Endodermal cell (in vitro differentiated cells): ENCODE results near the gene MAP4K4. TPM values are rescaled to one million over a fixed set of nuclear protein-coding genes. Genes with fewer than 3 reads are reported as not detected.

Source experiments
- DNase-seq: peaks from one replicate; pipeline ENCODE4 v3.0.0-alpha.2; 2017
- H3K27ac ChIP-seq: 2 replicates; pipeline ENCODE4 v1.5.1; 2013; ENCODE audit warnings: mild to moderate bottlenecking, low read depth, low read length, moderate library complexity
- H3K27me3 ChIP-seq: 2 replicates; pipeline ENCODE4 v1.6.1; 2013; ENCODE audit warnings: mild to moderate bottlenecking, low read length, moderate library complexity; ENCODE audit not compliant: insufficient read depth, control insufficient read depth, poor library complexity, severe bottlenecking
- H3K36me3 ChIP-seq: 2 replicates; pipeline ENCODE4 v1.7.0; 2013; ENCODE audit warnings: mild to moderate bottlenecking, low read length, moderate library complexity; ENCODE audit not compliant: control insufficient read depth, insufficient read depth
- H3K4me1 ChIP-seq: one replicate; pipeline ENCODE4 v1.7.0; 2013; ENCODE audit warnings: low read length; ENCODE audit not compliant: control insufficient read depth, insufficient read depth
- H3K4me3 ChIP-seq: 2 replicates; pipeline ENCODE4 v1.5.1; 2013; ENCODE audit warnings: mild to moderate bottlenecking, low read length, moderate library complexity
- H3K9ac ChIP-seq: 2 replicates; pipeline ENCODE4 v1.6.1; 2013; ENCODE audit warnings: mild to moderate bottlenecking, low read length, moderate library complexity; ENCODE audit not compliant: poor library complexity, severe bottlenecking; ENCODE audit errors: extremely low read depth
- H3K9me3 ChIP-seq: 2 replicates; pipeline ENCODE4 v1.6.1; 2013; ENCODE audit warnings: mild to moderate bottlenecking, low read length, moderate library complexity; ENCODE audit not compliant: control insufficient read depth
- H3K27ac Mint-ChIP-seq: 2 replicates; pipeline ENCODE4 v1.8.0; 2020; ENCODE audit warnings: mixed read lengths
- H3K27me3 Mint-ChIP-seq: 2 replicates; pipeline ENCODE4 v1.8.0; 2021; ENCODE audit warnings: mild to moderate bottlenecking, mixed read lengths; ENCODE audit not compliant: insufficient read depth
- H3K36me3 Mint-ChIP-seq: 2 replicates; pipeline ENCODE4 v1.8.0; 2020; ENCODE audit warnings: low read depth, mixed read lengths
- H3K4me1 Mint-ChIP-seq: 2 replicates; pipeline ENCODE4 v1.8.0; 2020; ENCODE audit warnings: mixed read lengths
- H3K4me3 Mint-ChIP-seq: 2 replicates; pipeline ENCODE4 v1.8.0; 2020; ENCODE audit warnings: mild to moderate bottlenecking, moderate library complexity, mixed read lengths
- H3K9me3 Mint-ChIP-seq: 2 replicates; pipeline ENCODE4 v1.8.0; 2020; ENCODE audit warnings: mild to moderate bottlenecking, mixed read lengths
- CTCF ChIP-seq: fragments of 200-600 bp; sonication (generic); conservative IDR thresholded peaks from 2 replicates; pipeline ENCODE4 v1.5.0; 2021; ENCODE audit warnings: antibody characterized with exemption, mild to moderate bottlenecking
- WGBS, 2 experiments: methylation state at CpG; one replicate each; pipeline versions ENCODE4 v1.1.5 to v1.1.7; 2013; ENCODE audit warnings: missing lambda C conversion rate in 2 of 2, mixed read lengths in 1 of 2; ENCODE audit not compliant: insufficient coverage in 1 of 2, insufficient read length in 1 of 2; 5-methylcytosine and 5-hydroxymethylcytosine counted together
- total RNA-seq, 2 donors: library from RNA; stranded (reverse); fragmentation: NEBNext Ultra II Directional in 1 of 2; extraction: Animal tissue kit (Norgen Biotek cat#: 25700) in 1 of 2; gene quantifications; 2 replicates in 1 of 2; 3 replicates in 1 of 2; pipeline ENCODE4 v1.2.1, GENCODE V29; 2021

The MAP4K4 gene
- total RNA-seq, 2 donors from 2014 or later, result 130 to 142 TPM

GRCh38 chr2:101679801-101680487, 17.6 kb upstream of the MAP4K4 start:
- Histone ChIP-seq H3K27ac (peak overlapping the region; percentile 5), H3K36me3 (no peaks in the 10 kb centered on the region), H3K27me3 (no peaks in the 10 kb centered on the region), H3K4me3 (no peak overlapping the region), H3K4me1 (no peaks in the 10 kb centered on the region), H3K9me3 (no peaks in the 10 kb centered on the region), H3K9ac (no peak overlapping the region)
- Mint-ChIP-seq H3K4me1 (no peaks in the 10 kb centered on the region), H3K27ac (no peak overlapping the region), H3K9me3 (no peaks in the 10 kb centered on the region), H3K27me3 (no peaks in the 10 kb centered on the region), H3K36me3 (no peaks in the 10 kb centered on the region), H3K4me3 (no peak overlapping the region)
- 85 to 91% methylated on average over 4 to 5 of the region's 5 CpGs for WGBS, 2 experiments
- no peak for DNase-seq
- no peak for TF ChIP-seq CTCF

- Mint-ChIP-seq H3K9me3 (no peaks in the 10 kb centered on the region), H3K27me3 (no peaks in the 10 kb centered on the region), H3K4me1 (no peaks in the 10 kb centered on the region), H3K36me3 (no peaks in the 10 kb centered on the region), H3K27ac (no peak overlapping the region), H3K4me3 (no peak overlapping the region)
- Histone ChIP-seq H3K9me3 (no peaks in the 10 kb centered on the region), H3K4me3 (no peak overlapping the region), H3K9ac (no peak overlapping the region), H3K4me1 (no peaks in the 10 kb centered on the region), H3K27ac (no peak overlapping the region), H3K27me3 (no peaks in the 10 kb centered on the region), H3K36me3 (no peaks in the 10 kb centered on the region)
- 97 to 100% methylated on average over 1 to 4 of the region's 4 CpGs for WGBS, 2 experiments
- no peak for TF ChIP-seq CTCF
- no peak for DNase-seq
Measured at GRCh38 chr2:101682311-101682710, 15.2 kb upstream of the MAP4K4 start.

GRCh38 chr2:101684313-101684712, 13.2 kb upstream of the MAP4K4 start:
- Histone ChIP-seq H3K9ac (no peak overlapping the region), H3K4me1 (no peaks in the 10 kb centered on the region), H3K27me3 (no peaks in the 10 kb centered on the region), H3K9me3 (no peaks in the 10 kb centered on the region), H3K4me3 (no peak overlapping the region), H3K36me3 (no peaks in the 10 kb centered on the region), H3K27ac (no peak overlapping the region)
- H3K27ac Mint-ChIP-seq, result no peak overlapping the region
- no peak for DNase-seq
- H3K4me1 Mint-ChIP-seq, result no peaks in the 10 kb centered on the region
- TF ChIP-seq CTCF, result no peak
- H3K36me3 Mint-ChIP-seq, result no peaks in the 10 kb centered on the region
- 100% methylated on average over 1 to 4 of the region's 4 CpGs for WGBS, 2 experiments
- H3K27me3 Mint-ChIP-seq, result no peaks in the 10 kb centered on the region
- no peak overlapping the region for H3K4me3 Mint-ChIP-seq
- no peaks in the 10 kb centered on the region for H3K9me3 Mint-ChIP-seq
